Transverse colon (tissue), 4 donors: ENCODE data around the gene TMEM130. TPM values are rescaled to one million over a fixed set of nuclear protein-coding genes. Genes with fewer than 3 reads are reported as not detected.

Experiments
- DNase-seq: peaks from one replicate; pipeline ENCODE4 v3.0.0-alpha.2; 2019
- H3K27ac ChIP-seq, 4 donors: fragments of 200-600 bp; sonication (generic); 2 replicates each; pipeline ENCODE4 v1.5.1; 2016 to 2018; ENCODE audit warnings: inconsistent platforms in 4 of 4
- H3K27me3 ChIP-seq: fragments of 200-600 bp; sonication (generic); 2 replicates; pipeline ENCODE4 v1.5.1; 2017; ENCODE audit warnings: inconsistent platforms
- H3K36me3 ChIP-seq, 4 donors: fragments of 200-600 bp; sonication (generic); 2 replicates each; pipeline ENCODE4 v1.5.1; 2017 to 2019; ENCODE audit warnings: inconsistent platforms in 4 of 4
- H3K4me1 ChIP-seq, 4 donors: fragments of 200-600 bp; sonication (generic); 2 replicates each; pipeline ENCODE4 v1.5.1; 2017 to 2020; ENCODE audit warnings: inconsistent platforms in 4 of 4
- H3K4me3 ChIP-seq, 4 donors: fragments of 200-600 bp; sonication (generic); 1 replicate in 1 of 4; 2 replicates in 3 of 4; pipeline versions ENCODE4 v1.5.1 to v1.6.1; 2017 to 2019; ENCODE audit warnings: inconsistent platforms in 4 of 4
- H3K9me3 ChIP-seq, 2 donors: fragments of 200-600 bp; sonication (generic); 2 replicates each; pipeline ENCODE4 v1.5.1; 2017 to 2019; ENCODE audit warnings: inconsistent platforms in 2 of 2
- EP300 ChIP-seq: sonication (generic); formaldehyde crosslinking; IDR thresholded peaks from one replicate; pipeline ENCODE4 v1.6.1; 2017; ENCODE audit warnings: antibody characterized with exemption, low read depth
- POLR2A ChIP-seq: fragments of 450-650 bp; IDR thresholded peaks from one replicate; pipeline ENCODE4 v1.6.1; 2016; ENCODE audit warnings: antibody characterized with exemption, mild to moderate bottlenecking, moderate library complexity
- POLR2AphosphoS5 ChIP-seq, 3 donors: sonication (generic); formaldehyde crosslinking; IDR thresholded peaks; one replicate each; pipeline ENCODE4 v1.6.1; 2016; ENCODE audit warnings: antibody characterized with exemption in 3 of 3
- WGBS, 2 donors: methylation state at CpG; one replicate each; pipeline ENCODE4 v1.1.5; 2018; ENCODE audit warnings: low coverage in 1 of 2; 5-methylcytosine and 5-hydroxymethylcytosine counted together
- in situ Hi-C, 4 donors: fragments of 200-750 bp; cut with MboI; loops; one replicate each; pipeline versions ENCODE4 v1.15.0 to v1.15.1; 2017; ENCODE audit warnings: low sequenced_read_pairs in 3 of 4, low pct_ligation_motif_present in 1 of 4, low pct_unique_long_range_greater_than_20kb in 1 of 4
- intact Hi-C: fragments of 100-400 bp; cut with DNase I; formaldehyde crosslinking; loops from one replicate; pipeline ENCODE4 v1.15.1; 2023; ENCODE audit warnings: low total_unique reads
- total RNA-seq, 4 donors: library from RNA; depleted of rRNA; stranded (reverse); fragments of >200 nt; gene quantifications; one replicate each; pipeline ENCODE4 v1.1.0, GENCODE V29; 2016
- TF ChIP-seq, protein P1 (sequence below), 5 experiments: fragments of 200-600 bp in 3 of 5; fragments of 450-650 bp in 2 of 5; sonication (generic) in 3 of 5; IDR thresholded peaks; 1 replicate in 2 of 5; 2 replicates in 3 of 5; pipeline ENCODE4 v1.5.1; 2016 to 2017; ENCODE audit warnings: antibody characterized with exemption in 5 of 5, inconsistent platforms in 3 of 5, mild to moderate bottlenecking in 2 of 5, moderate library complexity in 1 of 5

Gene TMEM130
- total RNA-seq, 4 donors from 2014 or later, result 0.14 to 1.5 (median 1.1) TPM; not detected in 1

DNA sequence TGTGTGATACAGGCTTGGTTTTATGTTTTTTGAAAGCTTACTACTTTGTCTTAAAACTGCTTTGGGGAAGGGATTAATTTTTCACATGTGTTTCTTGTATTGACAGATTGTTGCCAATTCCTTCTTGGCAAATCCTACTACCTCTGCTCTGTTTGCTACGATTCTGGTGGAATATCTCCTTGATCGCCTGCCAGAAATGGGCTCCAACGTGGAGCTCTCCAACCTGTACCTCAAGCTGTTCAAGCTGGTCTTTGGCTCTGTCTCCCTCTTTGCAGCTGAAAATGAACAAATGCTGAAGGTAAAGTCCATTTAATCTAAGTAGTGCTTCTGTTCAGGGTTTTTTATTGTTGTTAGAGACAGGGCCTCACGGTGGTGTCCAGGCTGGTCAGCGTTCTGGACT is 42.1 kb upstream of the TMEM130 start:
- 62 to 86% methylated on average over 3 to 5 of the region's 5 CpGs for WGBS, 2 donors
- Histone ChIP-seq H3K27ac (no peak overlapping the region), H3K9me3 (no peaks in the 10 kb centered on the region), H3K4me1 (no peaks in the 10 kb centered on the region), H3K27me3 (no peaks in the 10 kb centered on the region), H3K36me3 (peaks cover 0 to 82% (median 43%) of the 10 kb centered on the region in 4 donors), H3K4me3 (no peak overlapping the region)
- TF ChIP-seq, protein P1, sequence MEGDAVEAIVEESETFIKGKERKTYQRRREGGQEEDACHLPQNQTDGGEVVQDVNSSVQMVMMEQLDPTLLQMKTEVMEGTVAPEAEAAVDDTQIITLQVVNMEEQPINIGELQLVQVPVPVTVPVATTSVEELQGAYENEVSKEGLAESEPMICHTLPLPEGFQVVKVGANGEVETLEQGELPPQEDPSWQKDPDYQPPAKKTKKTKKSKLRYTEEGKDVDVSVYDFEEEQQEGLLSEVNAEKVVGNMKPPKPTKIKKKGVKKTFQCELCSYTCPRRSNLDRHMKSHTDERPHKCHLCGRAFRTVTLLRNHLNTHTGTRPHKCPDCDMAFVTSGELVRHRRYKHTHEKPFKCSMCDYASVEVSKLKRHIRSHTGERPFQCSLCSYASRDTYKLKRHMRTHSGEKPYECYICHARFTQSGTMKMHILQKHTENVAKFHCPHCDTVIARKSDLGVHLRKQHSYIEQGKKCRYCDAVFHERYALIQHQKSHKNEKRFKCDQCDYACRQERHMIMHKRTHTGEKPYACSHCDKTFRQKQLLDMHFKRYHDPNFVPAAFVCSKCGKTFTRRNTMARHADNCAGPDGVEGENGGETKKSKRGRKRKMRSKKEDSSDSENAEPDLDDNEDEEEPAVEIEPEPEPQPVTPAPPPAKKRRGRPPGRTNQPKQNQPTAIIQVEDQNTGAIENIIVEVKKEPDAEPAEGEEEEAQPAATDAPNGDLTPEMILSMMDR (IDR thresholded peaks at IDR 0.05), result no peak
- TF ChIP-seq POLR2AphosphoS5 (IDR thresholded peaks at IDR 0.05) (no peak), EP300 (no peak), POLR2A (no peak)
- DNase-seq, result no peak
- intact Hi-C loops, result no loop called here
- in situ Hi-C loops, result no loop called here

DNA sequence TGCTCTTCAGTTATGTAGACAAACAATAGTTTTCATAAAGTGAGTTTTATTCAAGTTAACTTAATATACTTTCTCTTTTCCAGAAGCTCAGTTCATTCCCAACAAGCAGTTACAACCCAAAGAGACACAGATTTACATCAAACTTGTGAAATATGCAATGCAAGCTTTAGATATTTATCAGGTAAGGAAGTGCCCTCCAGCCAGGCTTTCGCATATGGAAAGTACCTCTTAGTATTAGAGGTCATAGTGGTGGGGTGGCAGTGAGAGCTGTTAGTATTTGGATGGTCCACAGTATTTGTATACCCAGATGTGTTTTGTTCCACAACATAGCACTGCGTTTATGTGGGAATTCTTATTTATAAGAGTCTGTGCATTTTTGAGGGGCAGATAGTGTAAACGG is 40.6 kb upstream of the TMEM130 start:
- no peak overlapping the region for H3K27ac ChIP-seq
- no peaks in the 10 kb centered on the region for H3K4me1 ChIP-seq
- DNase-seq, result no peak
- intact Hi-C loops (no loop called here), in situ Hi-C loops (no loop called here)
- H3K36me3 ChIP-seq, result peaks cover 0 to 85% (median 42%) of the 10 kb centered on the region in 4 donors
- TF ChIP-seq POLR2A, result no peak
- TF ChIP-seq, protein P1 (IDR thresholded peaks at IDR 0.05), result no peak
- TF ChIP-seq EP300, result no peak
- no peak for TF ChIP-seq POLR2AphosphoS5 (IDR thresholded peaks at IDR 0.05)
- H3K27me3 ChIP-seq, result no peaks in the 10 kb centered on the region
- WGBS, 2 donors, result 93 to 97% methylated on average over 2 to 3 of the region's 3 CpGs
- no peak overlapping the region for H3K4me3 ChIP-seq
- no peaks in the 10 kb centered on the region for H3K9me3 ChIP-seq

DNA sequence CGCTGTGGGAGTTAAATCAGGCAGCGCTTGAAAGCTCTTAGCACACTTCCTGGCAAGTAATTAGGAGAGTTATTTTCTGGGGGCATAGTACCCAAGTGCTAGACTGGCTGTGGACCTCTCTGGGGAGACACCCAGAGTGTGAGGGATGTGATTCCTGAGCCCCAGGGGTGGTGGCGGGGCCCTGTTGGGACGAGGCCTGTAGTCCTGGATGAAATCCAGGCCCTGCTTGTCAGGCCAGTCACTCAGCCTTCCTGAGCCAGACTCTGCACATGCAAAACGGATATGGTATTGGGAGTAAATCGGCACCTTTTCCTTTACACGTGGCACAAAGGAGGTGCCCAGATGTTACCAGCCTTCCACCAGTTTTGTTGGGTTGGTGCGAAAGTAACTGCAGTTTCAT is 39.7 kb upstream of the TMEM130 start:
- Histone ChIP-seq H3K27me3 (no peaks in the 10 kb centered on the region), H3K4me3 (no peak overlapping the region), H3K4me1 (no peaks in the 10 kb centered on the region), H3K36me3 (peaks cover 0 to 90% (median 44%) of the 10 kb centered on the region in 4 donors), H3K27ac (no peak overlapping the region), H3K9me3 (no peaks in the 10 kb centered on the region)
- WGBS, 2 donors, result 91% methylated on average over 8 of the region's 8 CpGs; no CpG with 5 or more reads in 1 of the 2 donors
- intact Hi-C loops (no loop called here), in situ Hi-C loops (no loop called here)
- no peak for TF ChIP-seq POLR2AphosphoS5 (IDR thresholded peaks at IDR 0.05)
- TF ChIP-seq POLR2A, result no peak
- TF ChIP-seq, protein P1 (IDR thresholded peaks at IDR 0.05), result no peak
- no peak for TF ChIP-seq EP300
- DNase-seq, result no peak

DNA sequence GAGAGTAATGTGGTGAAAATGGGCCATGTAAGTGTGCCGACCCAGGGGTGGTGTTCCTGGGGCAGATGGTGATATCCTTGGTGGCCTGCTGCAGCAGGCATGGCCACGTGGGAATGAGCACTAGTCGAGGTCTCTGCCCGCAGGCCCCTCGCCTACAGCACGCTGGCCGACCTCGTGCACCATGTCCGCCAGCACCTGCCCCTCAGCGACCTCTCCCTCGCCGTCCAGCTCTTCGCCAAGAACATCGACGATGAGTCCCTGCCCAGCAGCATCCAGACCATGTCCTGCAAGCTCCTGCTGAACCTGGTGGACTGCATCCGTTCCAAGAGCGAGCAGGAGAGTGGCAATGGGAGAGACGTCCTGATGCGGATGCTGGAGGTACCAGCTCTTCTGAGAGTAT is 38.8 kb upstream of the TMEM130 start:
- 93% methylated on average over 19 of the region's 19 CpGs; no CpG with 5 or more reads in 1 of the 2 donors for WGBS, 2 donors

More for the DNA sequence above, 38.8 kb upstream of the TMEM130 start:
- TF ChIP-seq, protein P1 (IDR thresholded peaks at IDR 0.05), result no peak
- TF ChIP-seq EP300 (no peak), POLR2A (no peak), POLR2AphosphoS5 (IDR thresholded peaks at IDR 0.05) (no peak)
- Histone ChIP-seq H3K9me3 (no peaks in the 10 kb centered on the region), H3K27ac (no peak overlapping the region), H3K4me1 (no peaks in the 10 kb centered on the region), H3K36me3 (peaks cover 0 to 91% (median 45%) of the 10 kb centered on the region in 4 donors), H3K4me3 (no peak overlapping the region), H3K27me3 (no peaks in the 10 kb centered on the region)
- in situ Hi-C loops, result no loop called here
- intact Hi-C loops, result no loop called here
- DNase-seq, result no peak
